HG03558 (cell line): ENCODE results near the gene AGBL4.
A peak's percentile ranks its signal among the peaks of the same experiment; 100 is the strongest.

ENCODE experiments used
- ATAC-seq: cut with Tn5 transposase; IDR thresholded peaks from one replicate; pipeline ENCODE4 v1.9.1; 2021; ENCODE audit warnings: moderate number of reproducible peaks; ENCODE audit not compliant: unreplicated experiment; ENCODE audit errors: extremely low read depth

The AGBL4 gene

GRCh38 chr1:48864913-48865312 is 1158.8 kb downstream of the AGBL4 start:
- ATAC-seq: no peak

DNA sequence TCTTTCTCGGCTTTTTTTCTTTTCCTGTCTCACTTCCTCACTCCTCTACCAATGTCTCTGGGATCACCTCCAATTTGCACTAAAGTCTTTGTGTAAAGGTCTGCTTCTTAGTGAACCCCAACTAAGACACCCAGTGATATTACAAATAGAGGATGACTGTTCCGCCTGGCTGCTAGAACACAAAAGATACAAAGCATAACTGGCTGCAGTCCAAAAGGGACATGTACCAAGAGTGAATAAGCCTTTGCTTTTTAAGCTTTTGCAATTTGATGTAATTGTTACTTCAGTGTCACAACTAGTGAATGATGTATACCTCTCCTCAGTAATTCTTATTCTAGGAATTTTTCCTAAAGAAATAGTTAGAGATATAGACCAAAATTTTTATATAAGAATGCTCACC is 1164.3 kb downstream of the AGBL4 start:
- no peak for ATAC-seq

- ATAC-seq: no peak
Measured at GRCh38 chr1:48858200-48858920, 1165.4 kb downstream of the AGBL4 start.

DNA sequence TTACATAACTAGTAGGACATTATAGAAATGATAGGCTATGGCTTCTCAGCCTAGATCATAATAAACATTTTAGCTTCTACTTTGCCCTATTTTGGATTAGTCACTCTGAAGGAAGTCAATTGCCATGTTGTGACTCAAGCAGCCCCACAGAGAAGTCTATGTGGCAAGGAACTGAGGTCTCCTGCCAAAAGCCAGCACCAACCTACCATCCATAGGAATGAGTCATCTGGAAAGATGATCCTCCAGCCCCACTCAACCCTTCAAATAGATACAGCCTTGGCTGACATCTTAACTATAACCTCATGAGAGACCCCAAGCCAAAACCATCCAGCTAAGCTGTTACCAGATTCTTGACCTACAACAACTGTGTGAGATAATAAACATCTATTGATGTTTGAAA is 1170.7 kb downstream of the AGBL4 start:
- no peak for ATAC-seq

GRCh38 chr1:48851638-48852037 is 1172.1 kb downstream of the AGBL4 start:
- ATAC-seq: no peak

- ATAC-seq: no peak
Measured at GRCh38 chr1:48848035-48848434, 1175.7 kb downstream of the AGBL4 start.

DNA sequence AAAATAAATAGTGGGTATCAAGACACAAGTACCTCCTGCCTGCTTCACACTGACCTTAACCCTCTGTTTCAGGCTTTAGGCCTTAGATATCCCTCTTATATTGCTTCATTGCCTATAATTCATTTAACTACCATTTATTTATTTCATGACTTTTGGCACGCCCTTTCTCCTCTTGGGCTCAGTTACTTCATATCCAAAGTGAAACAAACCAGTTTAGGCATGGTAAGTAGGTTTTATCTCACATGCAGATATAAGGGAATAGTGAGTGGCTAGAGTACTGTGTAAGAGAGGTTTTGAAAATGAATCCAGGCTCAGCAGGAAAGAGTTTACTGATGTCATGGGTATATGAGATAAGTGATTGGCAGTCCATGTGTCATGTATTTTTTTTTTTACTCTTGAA is 1177.3 kb downstream of the AGBL4 start:
- no peak for ATAC-seq

DNA sequence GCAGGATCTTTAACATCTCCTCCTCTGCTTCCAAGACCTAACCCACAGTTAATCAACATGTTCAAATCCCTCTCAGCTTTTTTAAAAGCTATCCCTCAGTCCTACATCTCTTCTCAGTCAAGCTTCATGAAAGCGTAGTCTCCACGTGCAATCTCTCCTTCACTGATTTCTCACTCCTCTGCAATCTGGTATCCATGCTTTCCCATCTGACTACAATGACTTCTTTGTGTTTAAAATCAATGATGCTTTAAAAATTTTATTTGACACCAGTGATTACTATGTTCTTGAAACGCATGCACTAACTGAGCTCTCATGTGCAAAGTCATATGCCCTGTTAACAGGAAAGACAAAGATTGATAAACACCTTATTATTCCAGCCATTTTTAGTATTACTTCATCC is 1179.6 kb downstream of the AGBL4 start:
- no peak for ATAC-seq

GRCh38 chr1:48841966-48842365 is 1181.8 kb downstream of the AGBL4 start:
- no peak for ATAC-seq

DNA sequence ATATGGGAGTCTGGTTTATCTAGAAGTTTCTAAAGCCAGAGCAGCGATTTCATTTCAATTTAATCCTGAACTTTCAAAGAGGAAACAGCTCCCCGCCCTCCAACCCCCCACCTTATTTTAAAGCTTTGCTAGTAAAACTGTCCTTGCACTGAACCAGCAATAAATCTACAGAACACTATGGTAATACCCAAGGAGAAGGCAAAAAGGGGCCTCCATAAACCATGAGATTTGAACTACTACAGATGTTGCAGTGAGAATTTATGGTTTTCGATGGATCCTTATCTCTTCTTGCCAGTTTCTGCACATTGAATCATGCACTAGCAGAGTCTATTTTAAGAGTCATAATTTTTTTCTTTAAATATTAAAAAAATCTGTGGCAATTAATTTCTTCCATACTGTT is 1182.3 kb downstream of the AGBL4 start:
- no peak for ATAC-seq

DNA sequence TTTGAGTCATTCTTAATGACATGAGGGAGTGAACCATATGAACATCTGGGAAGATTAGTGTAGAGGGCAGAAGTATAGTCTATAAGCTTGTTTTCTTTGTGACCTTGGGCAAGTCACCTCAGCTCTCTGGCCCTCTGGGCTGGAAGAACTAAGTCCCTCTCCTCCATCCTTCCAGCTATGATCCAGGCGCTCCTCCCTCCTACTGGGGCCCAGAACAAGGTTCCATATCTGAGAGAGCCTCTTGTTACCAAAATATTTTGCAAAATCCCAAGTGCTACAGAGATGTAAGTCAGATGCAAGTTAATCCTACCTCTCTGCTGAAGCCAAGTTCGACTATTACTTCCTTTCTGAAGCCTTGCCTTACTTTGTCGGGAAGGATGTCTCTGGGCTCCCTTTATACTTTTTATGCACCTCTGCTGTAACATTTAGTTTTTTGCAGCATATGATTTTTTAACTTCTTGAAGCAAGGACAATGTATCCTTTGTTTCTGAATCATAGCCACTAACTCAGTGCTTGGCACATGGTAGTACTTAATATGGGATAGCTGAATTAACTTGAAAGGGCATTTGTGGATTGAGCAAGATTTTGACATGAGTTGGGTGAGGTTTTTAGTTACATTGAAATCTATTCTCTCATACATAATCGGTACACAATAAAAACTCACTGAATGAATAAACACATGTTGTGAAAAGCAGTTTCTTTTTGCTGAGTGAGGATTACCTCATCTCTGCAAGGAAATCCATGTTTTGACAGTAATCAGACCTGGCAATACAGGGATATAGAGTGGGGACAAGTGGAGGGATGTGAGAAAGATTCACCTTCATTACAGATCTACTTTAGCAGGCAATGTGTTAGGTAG is 1192.4 kb downstream of the AGBL4 start:
- no peak for ATAC-seq

- no peak for ATAC-seq
Measured at GRCh38 chr1:48830715-48831114, 1193.0 kb downstream of the AGBL4 start.

DNA sequence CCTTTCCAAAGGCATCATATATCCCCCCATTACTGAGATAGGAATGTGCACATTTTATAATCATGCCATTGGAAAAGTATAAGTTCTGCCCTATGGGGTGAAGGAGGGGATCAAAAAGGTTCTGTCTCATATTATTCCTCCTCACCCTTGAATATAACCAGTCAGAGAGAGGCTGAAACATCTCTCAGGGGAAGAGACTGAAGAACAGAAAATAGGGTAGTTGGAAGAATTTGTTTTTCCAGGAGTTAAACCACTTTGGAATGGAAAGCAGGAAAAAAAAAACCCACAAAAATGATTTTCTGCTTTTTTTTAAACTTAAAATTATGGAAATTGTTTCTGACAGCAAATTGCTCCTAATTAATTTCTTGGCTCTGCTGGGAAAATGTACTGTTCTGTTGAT is 1194.3 kb downstream of the AGBL4 start:
- ATAC-seq: no peak

- no peak for ATAC-seq
Measured at GRCh38 chr1:48823168-48823567, 1200.6 kb downstream of the AGBL4 start.

- ATAC-seq: no peak
Measured at GRCh38 chr1:48820491-48820890, 1203.3 kb downstream of the AGBL4 start.

GRCh38 chr1:48817505-48818114 is 1206.1 kb downstream of the AGBL4 start:
- peak; percentile 59 for ATAC-seq

- no peak for ATAC-seq
Measured at GRCh38 chr1:48810740-48811139, 1213.0 kb downstream of the AGBL4 start.

GRCh38 chr1:48808496-48808895 is 1215.3 kb downstream of the AGBL4 start:
- no peak for ATAC-seq

GRCh38 chr1:48807554-48808260 is 1216.0 kb downstream of the AGBL4 start:
- no peak for ATAC-seq

DNA sequence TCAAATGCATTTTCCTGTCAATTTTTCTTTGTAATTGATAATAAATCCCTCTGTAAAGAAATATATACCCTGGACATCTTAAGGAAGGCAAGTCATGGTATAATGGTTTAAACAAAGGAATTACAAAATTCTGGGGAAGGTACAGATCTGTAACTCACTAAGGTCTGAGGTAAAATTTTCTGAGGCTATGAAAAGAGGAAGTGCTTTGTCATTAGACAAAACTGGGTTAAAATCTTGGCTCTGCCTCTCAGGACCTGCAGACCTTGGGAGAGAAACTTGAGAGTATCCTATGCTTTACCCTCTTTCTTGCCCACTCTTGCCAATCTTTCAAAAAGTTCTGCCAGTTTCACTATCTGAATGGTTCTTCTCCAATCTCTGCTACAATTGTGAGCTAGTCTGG is 1220.3 kb downstream of the AGBL4 start:
- ATAC-seq: no peak

DNA sequence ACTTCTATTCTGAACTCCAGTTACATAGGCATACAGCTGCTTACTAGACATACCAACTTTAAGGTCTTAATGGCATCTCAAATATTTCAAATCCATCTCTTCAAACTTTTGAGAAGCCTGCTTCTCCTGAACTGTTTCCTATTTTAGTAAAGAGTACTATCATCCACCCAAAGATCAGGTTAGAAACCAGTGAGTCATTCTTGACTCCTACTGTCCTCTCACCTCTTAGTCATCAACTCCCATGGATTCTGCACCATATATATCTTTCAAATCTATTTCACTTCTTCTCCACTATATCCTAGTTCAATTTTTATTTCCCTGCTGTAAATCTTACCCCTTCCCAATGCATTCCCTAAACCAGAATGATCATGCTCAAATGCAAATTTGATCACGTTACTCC is 1228.9 kb downstream of the AGBL4 start:
- no peak for ATAC-seq
